HG03108 (cell line): ENCODE data around the gene CD6.
"Not testable (repeated sequence)": the region's sequence is repeated elsewhere in the genome, so short reads cannot be mapped to it uniquely, and the experiment has no call there.

ENCODE experiments used
- ATAC-seq: cut with Tn5 transposase; IDR thresholded peaks from one replicate; pipeline ENCODE4 v1.9.1; 2021; ENCODE audit warnings: moderate library complexity; ENCODE audit not compliant: unreplicated experiment

CD6 gene

GRCh38 chr11:60951904-60952741, 19.4 kb upstream of the CD6 start, which contains the start of gene SLC15A3:
SLC15A3 (minus strand) TSS chr11:60952176; CDS start chr11:60951551, 625 bp downstream.
- peak; percentile 76 for ATAC-seq

GRCh38 chr11:60952742-60953170, 18.7 kb upstream of the CD6 start:
- ATAC-seq, result no peak

- ATAC-seq, result no peak
These were observed 17.7 kb upstream of the CD6 start for GRCh38 chr11:60953781-60954180.

- ATAC-seq, result no peak
These were observed 17.1 kb upstream of the CD6 start for GRCh38 chr11:60954421-60954820.

GRCh38 chr11:60955571-60955970, 15.9 kb upstream of the CD6 start:
- no peak for ATAC-seq

- no peak for ATAC-seq
These were observed 14.3 kb upstream of the CD6 start for GRCh38 chr11:60957188-60957587.

- no peak for ATAC-seq
These were observed 12.0 kb upstream of the CD6 start for GRCh38 chr11:60959431-60959830.

GRCh38 chr11:60960405-60960804, 11.1 kb upstream of the CD6 start:
- no peak for ATAC-seq

GRCh38 chr11:60964801-60965200, 6.7 kb upstream of the CD6 start:
- no peak for ATAC-seq

- ATAC-seq, result no peak
These were observed 4.6 kb upstream of the CD6 start for GRCh38 chr11:60966890-60967289.

GRCh38 chr11:60968223-60968622, 3.3 kb upstream of the CD6 start:
- ATAC-seq, result no peak

GRCh38 chr11:60970369-60970774, 1.1 kb upstream of the CD6 start:
- ATAC-seq, result no peak

GRCh38 chr11:60970890-60971289, 590 bp upstream of the CD6 start:
- no peak for ATAC-seq

GRCh38 chr11:60972182-60973030, 926 bp downstream of the CD6 start:
- ATAC-seq, result no peak

- ATAC-seq, result no peak
These were observed 2.2 kb downstream of the CD6 start for GRCh38 chr11:60973699-60974098.

GRCh38 chr11:60974316-60974715, 2.8 kb downstream of the CD6 start:
- ATAC-seq, result not testable (repeated sequence)

GRCh38 chr11:60974726-60975125, 3.2 kb downstream of the CD6 start:
- ATAC-seq, result no peak

GRCh38 chr11:60977224-60977623, 5.7 kb downstream of the CD6 start:
- ATAC-seq, result no peak

- ATAC-seq, result no peak
These were observed 6.4 kb downstream of the CD6 start for GRCh38 chr11:60977836-60978235.

- ATAC-seq, result no peak
These were observed 7.3 kb downstream of the CD6 start for GRCh38 chr11:60978546-60979380.

GRCh38 chr11:60981515-60981914, 10.0 kb downstream of the CD6 start:
- ATAC-seq, result no peak
